Vagina (tissue), 2 donors: ENCODE results near the gene PHC2.

Experiments used
- POLR2A ChIP-seq, 2 donors: fragments of 450-650 bp; IDR thresholded peaks; one replicate each; pipeline ENCODE4 v1.6.1; 2017; ENCODE audit warnings: antibody characterized with exemption in 2 of 2, mild to moderate bottlenecking in 2 of 2, moderate library complexity in 2 of 2
- TF ChIP-seq, protein P1 (sequence below), 3 experiments: fragments of 450-650 bp in 2 of 3; fragments of 200-600 bp in 1 of 3; sonication (generic) in 1 of 3; IDR thresholded peaks; one replicate each; pipeline ENCODE4 v1.5.1; 2017 to 2019; ENCODE audit warnings: antibody characterized with exemption in 3 of 3, mild to moderate bottlenecking in 2 of 3, moderate library complexity in 2 of 3

DNA sequence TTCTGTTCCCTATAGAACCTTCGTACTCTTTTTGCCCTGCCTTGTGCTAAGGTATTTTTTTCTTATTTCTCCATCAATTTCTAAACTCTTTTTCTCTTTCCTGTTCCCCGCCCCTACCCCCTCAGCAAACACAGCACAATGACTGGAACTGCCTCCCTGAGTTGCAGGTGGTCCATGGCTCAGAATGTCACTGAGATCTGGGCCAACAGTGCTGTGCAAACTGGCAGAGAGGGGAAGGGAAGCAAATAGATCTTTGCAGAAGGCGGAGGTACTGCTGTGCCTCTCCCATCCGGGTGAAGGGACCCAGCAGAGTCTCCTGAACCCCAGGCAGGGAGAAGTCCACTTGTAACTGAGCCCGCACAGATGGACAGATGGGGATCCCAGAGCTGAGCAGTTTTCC is 77.4 kb downstream of the PHC2 start:
- TF ChIP-seq, protein P1, sequence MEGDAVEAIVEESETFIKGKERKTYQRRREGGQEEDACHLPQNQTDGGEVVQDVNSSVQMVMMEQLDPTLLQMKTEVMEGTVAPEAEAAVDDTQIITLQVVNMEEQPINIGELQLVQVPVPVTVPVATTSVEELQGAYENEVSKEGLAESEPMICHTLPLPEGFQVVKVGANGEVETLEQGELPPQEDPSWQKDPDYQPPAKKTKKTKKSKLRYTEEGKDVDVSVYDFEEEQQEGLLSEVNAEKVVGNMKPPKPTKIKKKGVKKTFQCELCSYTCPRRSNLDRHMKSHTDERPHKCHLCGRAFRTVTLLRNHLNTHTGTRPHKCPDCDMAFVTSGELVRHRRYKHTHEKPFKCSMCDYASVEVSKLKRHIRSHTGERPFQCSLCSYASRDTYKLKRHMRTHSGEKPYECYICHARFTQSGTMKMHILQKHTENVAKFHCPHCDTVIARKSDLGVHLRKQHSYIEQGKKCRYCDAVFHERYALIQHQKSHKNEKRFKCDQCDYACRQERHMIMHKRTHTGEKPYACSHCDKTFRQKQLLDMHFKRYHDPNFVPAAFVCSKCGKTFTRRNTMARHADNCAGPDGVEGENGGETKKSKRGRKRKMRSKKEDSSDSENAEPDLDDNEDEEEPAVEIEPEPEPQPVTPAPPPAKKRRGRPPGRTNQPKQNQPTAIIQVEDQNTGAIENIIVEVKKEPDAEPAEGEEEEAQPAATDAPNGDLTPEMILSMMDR (IDR thresholded peaks at IDR 0.05), result no peak
- no peak for TF ChIP-seq POLR2A (IDR thresholded peaks at IDR 0.05)
